GM23338 (cell line): ENCODE data around the gene ARHGAP11B.
"Not testable (repeated sequence)": the region's sequence is repeated elsewhere in the genome, so short reads cannot be mapped to it uniquely, and the experiment has no call there.

Experiments used
- CREB1 ChIP-seq: fragments of 250-450 bp; sonication (Bioruptor Pico); IDR thresholded peaks from 2 replicates; pipeline ENCODE4 v1.5.0; 2020; ENCODE audit warnings: low read depth, mild to moderate bottlenecking, moderate library complexity
- EZH2 ChIP-seq: fragments of 200-600 bp; sonication (generic); IDR thresholded peaks from one replicate; pipeline ENCODE4 v1.8.0; 2017; ENCODE audit warnings: antibody characterized with exemption, mild to moderate bottlenecking, low read depth; ENCODE audit not compliant: unreplicated experiment
- EZH2phosphoT487 ChIP-seq: fragments of 200-600 bp; sonication (generic); IDR thresholded peaks from one replicate; pipeline ENCODE4 v1.8.1; 2018; ENCODE audit warnings: antibody characterized with exemption; ENCODE audit not compliant: unreplicated experiment
- JUNB ChIP-seq: IDR thresholded peaks from one replicate; pipeline ENCODE4 v1.6.1; 2016; ENCODE audit warnings: antibody characterized with exemption; ENCODE audit not compliant: unreplicated experiment
- NANOG ChIP-seq: IDR thresholded peaks from 2 replicates; pipeline ENCODE4 v1.6.1; 2016; ENCODE audit warnings: antibody characterized with exemption, borderline replicate concordance
- POLR2AphosphoS5 ChIP-seq: IDR thresholded peaks from 2 replicates; pipeline ENCODE4 v1.6.1; 2016; ENCODE audit warnings: antibody characterized with exemption, low read depth
- STAT1 ChIP-seq: IDR thresholded peaks from one replicate; pipeline ENCODE4 v1.6.1; 2016; ENCODE audit warnings: antibody characterized with exemption; ENCODE audit not compliant: unreplicated experiment
- ZNF114 ChIP-seq: fragments of 250-450 bp; sonication (Bioruptor Pico); IDR thresholded peaks from 2 replicates; pipeline ENCODE4 v1.5.0; 2020; ENCODE audit warnings: mild to moderate bottlenecking, moderate library complexity
- ZNF331 ChIP-seq: fragments of 250-450 bp; sonication (Bioruptor Pico); IDR thresholded peaks from 2 replicates; pipeline ENCODE4 v1.5.0; 2020; ENCODE audit warnings: low read depth, mild to moderate bottlenecking, moderate library complexity
- TF ChIP-seq, protein P1 (sequence below), 2 experiments: fragments of 200-600 bp in 1 of 2; sonication (generic) in 1 of 2; conservative IDR thresholded peaks; 2 replicates each; pipeline versions ENCODE4 v1.5.1 to v1.6.1; 2016 to 2017; ENCODE audit warnings: antibody characterized with exemption in 2 of 2, low read depth in 2 of 2, mild to moderate bottlenecking in 2 of 2, moderate library complexity in 1 of 2
- TF ChIP-seq, protein P2 (sequence below): IDR thresholded peaks from one replicate; pipeline ENCODE4 v1.6.1; 2018; ENCODE audit warnings: antibody characterized with exemption; ENCODE audit not compliant: unreplicated experiment
- TF ChIP-seq, protein P3 (sequence below): IDR thresholded peaks from 2 replicates; pipeline ENCODE4 v1.6.1; 2016; ENCODE audit warnings: antibody characterized with exemption

DNA sequence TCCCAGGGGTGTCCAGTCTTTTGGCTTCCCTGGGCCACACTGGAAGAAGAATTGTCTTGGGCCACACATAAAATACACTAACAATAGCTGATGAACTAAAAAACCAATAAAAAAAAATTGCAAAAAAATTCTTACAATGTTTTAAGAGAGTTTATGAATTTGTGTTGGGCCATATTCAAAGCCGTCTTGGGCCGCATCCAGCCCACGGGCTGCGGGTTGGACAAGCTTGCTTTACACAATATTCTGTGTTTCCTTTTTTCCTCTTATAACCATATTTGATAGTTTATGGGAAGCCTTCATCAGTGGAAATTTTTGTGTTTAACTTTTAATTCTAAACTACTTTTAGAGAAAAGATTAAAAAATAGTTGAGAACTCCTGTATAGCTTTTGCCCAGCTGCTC lies 45.2 kb upstream of the ARHGAP11B start:
- TF ChIP-seq, protein P1, sequence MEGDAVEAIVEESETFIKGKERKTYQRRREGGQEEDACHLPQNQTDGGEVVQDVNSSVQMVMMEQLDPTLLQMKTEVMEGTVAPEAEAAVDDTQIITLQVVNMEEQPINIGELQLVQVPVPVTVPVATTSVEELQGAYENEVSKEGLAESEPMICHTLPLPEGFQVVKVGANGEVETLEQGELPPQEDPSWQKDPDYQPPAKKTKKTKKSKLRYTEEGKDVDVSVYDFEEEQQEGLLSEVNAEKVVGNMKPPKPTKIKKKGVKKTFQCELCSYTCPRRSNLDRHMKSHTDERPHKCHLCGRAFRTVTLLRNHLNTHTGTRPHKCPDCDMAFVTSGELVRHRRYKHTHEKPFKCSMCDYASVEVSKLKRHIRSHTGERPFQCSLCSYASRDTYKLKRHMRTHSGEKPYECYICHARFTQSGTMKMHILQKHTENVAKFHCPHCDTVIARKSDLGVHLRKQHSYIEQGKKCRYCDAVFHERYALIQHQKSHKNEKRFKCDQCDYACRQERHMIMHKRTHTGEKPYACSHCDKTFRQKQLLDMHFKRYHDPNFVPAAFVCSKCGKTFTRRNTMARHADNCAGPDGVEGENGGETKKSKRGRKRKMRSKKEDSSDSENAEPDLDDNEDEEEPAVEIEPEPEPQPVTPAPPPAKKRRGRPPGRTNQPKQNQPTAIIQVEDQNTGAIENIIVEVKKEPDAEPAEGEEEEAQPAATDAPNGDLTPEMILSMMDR (conservative IDR thresholded peaks at IDR 0.05; ENCODE audit: low read depth in 2 of 2), result not testable (repeated sequence)
- not testable (repeated sequence) for TF ChIP-seq CREB1 (CRISPR knock-in tag); POLR2AphosphoS5; EZH2; STAT1; ZNF331 (CRISPR knock-in tag); ZNF114; EZH2phosphoT487; JUNB; NANOG
- TF ChIP-seq, protein P2, sequence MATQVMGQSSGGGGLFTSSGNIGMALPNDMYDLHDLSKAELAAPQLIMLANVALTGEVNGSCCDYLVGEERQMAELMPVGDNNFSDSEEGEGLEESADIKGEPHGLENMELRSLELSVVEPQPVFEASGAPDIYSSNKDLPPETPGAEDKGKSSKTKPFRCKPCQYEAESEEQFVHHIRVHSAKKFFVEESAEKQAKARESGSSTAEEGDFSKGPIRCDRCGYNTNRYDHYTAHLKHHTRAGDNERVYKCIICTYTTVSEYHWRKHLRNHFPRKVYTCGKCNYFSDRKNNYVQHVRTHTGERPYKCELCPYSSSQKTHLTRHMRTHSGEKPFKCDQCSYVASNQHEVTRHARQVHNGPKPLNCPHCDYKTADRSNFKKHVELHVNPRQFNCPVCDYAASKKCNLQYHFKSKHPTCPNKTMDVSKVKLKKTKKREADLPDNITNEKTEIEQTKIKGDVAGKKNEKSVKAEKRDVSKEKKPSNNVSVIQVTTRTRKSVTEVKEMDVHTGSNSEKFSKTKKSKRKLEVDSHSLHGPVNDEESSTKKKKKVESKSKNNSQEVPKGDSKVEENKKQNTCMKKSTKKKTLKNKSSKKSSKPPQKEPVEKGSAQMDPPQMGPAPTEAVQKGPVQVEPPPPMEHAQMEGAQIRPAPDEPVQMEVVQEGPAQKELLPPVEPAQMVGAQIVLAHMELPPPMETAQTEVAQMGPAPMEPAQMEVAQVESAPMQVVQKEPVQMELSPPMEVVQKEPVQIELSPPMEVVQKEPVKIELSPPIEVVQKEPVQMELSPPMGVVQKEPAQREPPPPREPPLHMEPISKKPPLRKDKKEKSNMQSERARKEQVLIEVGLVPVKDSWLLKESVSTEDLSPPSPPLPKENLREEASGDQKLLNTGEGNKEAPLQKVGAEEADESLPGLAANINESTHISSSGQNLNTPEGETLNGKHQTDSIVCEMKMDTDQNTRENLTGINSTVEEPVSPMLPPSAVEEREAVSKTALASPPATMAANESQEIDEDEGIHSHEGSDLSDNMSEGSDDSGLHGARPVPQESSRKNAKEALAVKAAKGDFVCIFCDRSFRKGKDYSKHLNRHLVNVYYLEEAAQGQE, result not testable (repeated sequence)
- TF ChIP-seq, protein P3, sequence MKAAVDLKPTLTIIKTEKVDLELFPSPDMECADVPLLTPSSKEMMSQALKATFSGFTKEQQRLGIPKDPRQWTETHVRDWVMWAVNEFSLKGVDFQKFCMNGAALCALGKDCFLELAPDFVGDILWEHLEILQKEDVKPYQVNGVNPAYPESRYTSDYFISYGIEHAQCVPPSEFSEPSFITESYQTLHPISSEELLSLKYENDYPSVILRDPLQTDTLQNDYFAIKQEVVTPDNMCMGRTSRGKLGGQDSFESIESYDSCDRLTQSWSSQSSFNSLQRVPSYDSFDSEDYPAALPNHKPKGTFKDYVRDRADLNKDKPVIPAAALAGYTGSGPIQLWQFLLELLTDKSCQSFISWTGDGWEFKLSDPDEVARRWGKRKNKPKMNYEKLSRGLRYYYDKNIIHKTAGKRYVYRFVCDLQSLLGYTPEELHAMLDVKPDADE, result not testable (repeated sequence)
